ENCODE data around the gene RBPJ. TPM values are rescaled to one million over a fixed set of nuclear protein-coding genes. Genes with fewer than 3 reads are reported as not detected.
A peak's percentile ranks its signal among the peaks of the same experiment; 100 is the strongest.

The RBPJ gene
- total and polyA plus RNA-seq, 12 donors: 10.1 to 59.1 (median 38.1) TPM

GRCh38 chr4:26365537-26366150 is 44.8 kb downstream of the RBPJ start:
- ATAC-seq (no peak), DNase-seq (no peak)
- no peak overlapping the region for H3K27ac ChIP-seq
- peaks cover 0 to 24% (median 0%) of the 10 kb centered on the region in 9 donors for H3K36me3 ChIP-seq
- no peaks in the 10 kb centered on the region for H3K27me3 ChIP-seq
- intact Hi-C loops (cut with DNase I): no loop called here
- TF ChIP-seq, protein P1, sequence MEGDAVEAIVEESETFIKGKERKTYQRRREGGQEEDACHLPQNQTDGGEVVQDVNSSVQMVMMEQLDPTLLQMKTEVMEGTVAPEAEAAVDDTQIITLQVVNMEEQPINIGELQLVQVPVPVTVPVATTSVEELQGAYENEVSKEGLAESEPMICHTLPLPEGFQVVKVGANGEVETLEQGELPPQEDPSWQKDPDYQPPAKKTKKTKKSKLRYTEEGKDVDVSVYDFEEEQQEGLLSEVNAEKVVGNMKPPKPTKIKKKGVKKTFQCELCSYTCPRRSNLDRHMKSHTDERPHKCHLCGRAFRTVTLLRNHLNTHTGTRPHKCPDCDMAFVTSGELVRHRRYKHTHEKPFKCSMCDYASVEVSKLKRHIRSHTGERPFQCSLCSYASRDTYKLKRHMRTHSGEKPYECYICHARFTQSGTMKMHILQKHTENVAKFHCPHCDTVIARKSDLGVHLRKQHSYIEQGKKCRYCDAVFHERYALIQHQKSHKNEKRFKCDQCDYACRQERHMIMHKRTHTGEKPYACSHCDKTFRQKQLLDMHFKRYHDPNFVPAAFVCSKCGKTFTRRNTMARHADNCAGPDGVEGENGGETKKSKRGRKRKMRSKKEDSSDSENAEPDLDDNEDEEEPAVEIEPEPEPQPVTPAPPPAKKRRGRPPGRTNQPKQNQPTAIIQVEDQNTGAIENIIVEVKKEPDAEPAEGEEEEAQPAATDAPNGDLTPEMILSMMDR (IDR thresholded peaks at IDR 0.05): no peak
- H3K4me3 ChIP-seq: no peak overlapping the region
- H3K9me3 ChIP-seq: no peaks in the 10 kb centered on the region
- 87 to 88% methylated on average over 1 of the region's 1 CpG for WGBS, 2 donors
- H3K4me1 ChIP-seq: peaks cover 0 to 61% (median 10%) of the 10 kb centered on the region in 9 donors

GRCh38 chr4:26367811-26368210 is 47.0 kb downstream of the RBPJ start:
- WGBS, 2 donors: 58 to 61% methylated on average over 1 of the region's 1 CpG
- intact Hi-C loops (cut with DNase I): no loop called here
- TF ChIP-seq, protein P1 (IDR thresholded peaks at IDR 0.05): no peak
- DNase-seq (no peak), ATAC-seq (no peak)
- H3K27ac ChIP-seq: no peak overlapping the region
- peaks cover 0 to 24% (median 0%) of the 10 kb centered on the region in 9 donors for H3K36me3 ChIP-seq
- H3K4me1 ChIP-seq: peaks cover 0 to 48% (median 13%) of the 10 kb centered on the region in 9 donors
- H3K4me3 ChIP-seq: no peak overlapping the region
- H3K27me3 ChIP-seq: no peaks in the 10 kb centered on the region
- no peaks in the 10 kb centered on the region for H3K9me3 ChIP-seq

DNA sequence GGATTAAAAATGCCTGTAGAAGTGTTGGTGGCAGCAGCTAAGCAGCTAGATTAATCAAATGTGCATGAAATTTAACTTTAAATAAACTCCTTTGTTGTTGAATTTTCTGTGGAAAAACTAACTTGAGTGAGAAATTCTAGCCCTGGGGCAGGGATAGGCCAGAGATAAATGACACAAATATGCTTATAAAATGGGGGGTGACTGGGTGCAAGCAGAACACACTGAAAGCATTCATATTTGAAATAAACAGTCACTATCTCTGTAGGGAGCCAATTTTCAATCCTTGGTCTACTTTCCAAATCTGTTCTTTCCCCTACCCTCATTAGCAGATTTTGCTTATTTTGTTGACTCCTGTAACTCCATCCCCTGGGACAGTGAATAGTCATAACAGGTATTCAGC is 47.9 kb downstream of the RBPJ start:
- H3K36me3 ChIP-seq: peaks cover 0 to 24% (median 0%) of the 10 kb centered on the region in 9 donors
- no peak overlapping the region for H3K27ac ChIP-seq
- H3K4me3 ChIP-seq: no peak overlapping the region
- ATAC-seq (peak in 1 of 8 donors; percentile 27), DNase-seq (no peak)
- intact Hi-C loops (cut with DNase I): no loop called here
- TF ChIP-seq, protein P1 (IDR thresholded peaks at IDR 0.05): no peak
- peaks cover 0 to 51% (median 17%) of the 10 kb centered on the region in 9 donors for H3K4me1 ChIP-seq
- H3K27me3 ChIP-seq: no peaks in the 10 kb centered on the region
- no peaks in the 10 kb centered on the region for H3K9me3 ChIP-seq

DNA sequence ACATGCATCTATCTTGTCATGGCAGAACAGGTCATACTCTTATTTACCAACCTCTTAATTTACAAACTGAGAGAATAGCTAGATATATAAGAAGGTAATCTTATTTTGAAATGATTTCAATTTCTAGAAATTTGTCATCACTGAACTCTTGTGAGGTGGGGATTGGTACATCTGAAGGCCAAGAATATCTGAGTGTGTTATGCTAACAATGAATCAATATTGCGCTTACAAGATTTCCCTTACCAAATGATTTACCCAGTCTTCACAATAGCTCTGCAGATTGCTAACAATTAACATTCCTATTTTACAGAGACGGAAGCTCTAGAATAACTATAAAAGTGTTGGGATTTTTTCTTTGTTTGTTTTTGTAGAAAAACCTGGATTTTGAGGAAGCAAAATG is 48.3 kb downstream of the RBPJ start:
- Histone ChIP-seq H3K9me3 (no peaks in the 10 kb centered on the region), H3K4me1 (peaks cover 0 to 51% (median 17%) of the 10 kb centered on the region in 9 donors), H3K27ac (no peak overlapping the region), H3K36me3 (peaks cover 0 to 24% (median 0%) of the 10 kb centered on the region in 9 donors), H3K4me3 (no peak overlapping the region), H3K27me3 (no peaks in the 10 kb centered on the region)
- DNase-seq: no peak
- ATAC-seq: no peak
- intact Hi-C loops (cut with DNase I): no loop called here
- WGBS, 2 donors: 96 to 100% methylated on average over 2 of the region's 2 CpGs
- TF ChIP-seq, protein P1 (IDR thresholded peaks at IDR 0.05): no peak
